HG03196 (cell line): Measurements from ENCODE around the gene FNDC3A.
A peak's percentile ranks its signal among the peaks of the same experiment; 100 is the strongest.

Experiments used
- ATAC-seq: cut with Tn5 transposase; IDR thresholded peaks from one replicate; pipeline ENCODE4 v1.9.1; 2021; ENCODE audit not compliant: unreplicated experiment

Gene FNDC3A

GRCh38 chr13:48975856-48976575 is at the start of gene FNDC3A:
Gene FNDC3A, plus strand, starts transcription at chr13:48975912. Its CDS starts 30,279 bp downstream, at chr13:49006191.
- ATAC-seq: peak; percentile 55

DNA sequence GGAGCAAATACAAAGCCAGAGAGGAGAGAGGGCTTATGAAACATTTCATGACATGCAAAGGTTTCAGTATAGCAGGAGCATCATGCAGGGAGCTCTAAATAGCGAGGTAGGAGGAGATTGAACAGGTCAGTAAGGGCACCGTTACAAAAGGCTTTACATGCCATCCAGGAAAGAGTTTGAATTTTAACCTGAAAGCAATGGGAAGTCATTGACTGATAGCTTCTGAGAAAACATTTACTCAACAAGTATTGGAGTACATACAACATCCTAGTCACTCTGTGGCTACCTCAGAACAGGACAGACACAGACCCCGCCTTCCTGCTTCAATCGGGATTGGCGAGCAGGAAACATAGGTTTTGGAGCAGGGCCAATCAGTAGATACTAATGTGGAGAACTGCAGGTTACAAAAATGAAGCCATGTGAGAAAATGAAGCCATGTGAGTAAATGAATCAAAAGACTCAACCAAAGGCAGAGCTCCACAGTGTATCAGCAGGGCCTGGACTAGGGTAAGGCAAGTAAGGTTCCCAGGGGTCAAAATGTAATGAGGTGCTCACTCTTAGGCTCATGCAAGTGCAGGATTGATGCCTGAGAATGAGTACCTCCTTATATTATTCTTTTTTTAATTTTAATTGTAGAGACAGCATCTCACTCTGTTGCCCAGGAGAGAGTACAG is 46.8 kb upstream of the FNDC3A start:
- no peak for ATAC-seq

GRCh38 chr13:48930918-48931317 is 44.8 kb upstream of the FNDC3A start:
- ATAC-seq: no peak

DNA sequence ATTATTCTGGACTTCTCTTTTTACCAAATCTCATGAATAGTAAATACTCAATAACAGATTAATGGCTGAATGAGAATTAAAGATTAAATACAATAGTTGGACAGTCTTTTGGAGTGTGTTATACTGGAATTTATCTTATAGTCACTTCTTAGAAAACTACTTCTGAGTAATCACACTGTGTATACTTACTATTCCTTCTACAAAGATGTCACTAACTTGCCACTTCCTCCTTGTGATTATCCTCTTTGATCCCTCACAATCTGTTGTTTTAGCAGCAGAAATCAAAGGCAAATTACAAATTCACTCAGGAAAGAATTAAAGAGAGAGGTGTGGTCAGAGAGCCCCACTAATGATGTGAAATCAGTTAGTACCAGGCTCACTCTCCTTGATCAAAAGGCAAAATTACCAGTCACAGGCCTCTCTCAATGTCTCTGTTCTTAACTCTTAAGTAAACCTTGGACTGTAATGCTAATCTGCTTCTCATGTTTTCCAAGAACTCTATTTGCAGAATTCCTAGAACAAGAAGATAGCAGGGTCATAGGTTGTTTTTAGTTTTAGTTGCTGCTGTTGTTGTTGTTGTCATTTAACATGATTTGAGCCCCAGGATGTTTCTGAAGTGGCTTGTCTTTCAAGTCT is 37.3 kb upstream of the FNDC3A start:
- ATAC-seq: no peak

DNA sequence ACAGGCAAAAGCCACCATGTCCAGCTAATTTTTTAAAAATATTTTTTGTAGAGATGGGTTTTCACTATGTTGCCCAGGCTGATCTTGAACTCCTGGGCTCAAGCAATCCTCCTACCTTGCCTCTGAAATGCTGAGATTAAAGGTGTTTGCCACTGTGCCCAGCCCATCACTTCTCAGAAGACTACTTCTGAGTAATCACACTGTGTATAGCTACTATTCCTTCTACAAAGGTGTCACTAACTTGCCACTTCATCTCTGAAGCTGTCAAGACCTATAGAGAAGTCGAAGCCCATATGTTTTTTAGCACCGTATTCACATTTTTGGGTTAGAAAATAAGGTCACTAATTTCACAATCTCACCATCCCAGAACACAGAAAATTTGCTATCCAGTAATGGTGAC is 36.0 kb upstream of the FNDC3A start:
- no peak for ATAC-seq

DNA sequence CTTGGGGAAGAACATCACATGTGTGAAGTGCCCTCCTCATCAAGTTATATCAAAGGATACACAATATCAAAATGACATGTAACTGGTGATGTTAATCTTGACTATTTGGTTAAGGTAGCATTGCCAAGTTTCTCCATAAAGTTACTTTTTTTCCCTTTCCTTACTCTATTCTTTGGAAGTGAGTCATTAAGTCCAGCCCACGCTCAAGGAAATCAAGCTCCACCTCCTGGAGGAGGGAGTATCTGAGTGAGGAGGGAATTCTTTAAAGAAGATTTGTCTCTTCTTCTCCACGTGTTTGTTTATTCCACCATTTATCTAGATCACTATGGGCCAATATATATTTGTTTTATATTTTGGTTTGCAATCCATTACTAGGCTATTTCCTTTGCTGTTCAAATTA is 33.6 kb upstream of the FNDC3A start:
- no peak for ATAC-seq

GRCh38 chr13:48944221-48944620 is 31.5 kb upstream of the FNDC3A start:
- no peak for ATAC-seq

GRCh38 chr13:48945626-48946025 is 30.1 kb upstream of the FNDC3A start:
- ATAC-seq: no peak

DNA sequence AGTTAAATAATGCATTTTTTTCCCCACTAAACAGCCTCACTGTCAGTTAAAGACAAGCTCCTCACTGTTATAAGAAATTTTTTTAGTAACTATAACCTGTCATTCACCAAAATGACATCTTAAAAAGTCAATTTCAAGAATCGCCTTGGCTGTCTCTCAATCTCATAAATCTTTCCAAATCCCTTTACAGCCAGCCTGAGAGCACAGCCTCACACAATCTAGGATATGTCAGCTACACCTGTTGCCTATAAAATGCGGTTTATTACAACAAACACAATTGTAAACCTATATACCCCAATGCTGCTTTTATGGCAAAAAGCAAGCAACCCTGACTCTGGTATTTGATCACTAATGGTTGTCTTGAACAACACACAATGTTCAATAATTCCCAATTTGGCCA is 29.5 kb upstream of the FNDC3A start:
- ATAC-seq: no peak

- no peak for ATAC-seq
Observed at GRCh38 chr13:48949566-48950500, 25.9 kb upstream of the FNDC3A start.

DNA sequence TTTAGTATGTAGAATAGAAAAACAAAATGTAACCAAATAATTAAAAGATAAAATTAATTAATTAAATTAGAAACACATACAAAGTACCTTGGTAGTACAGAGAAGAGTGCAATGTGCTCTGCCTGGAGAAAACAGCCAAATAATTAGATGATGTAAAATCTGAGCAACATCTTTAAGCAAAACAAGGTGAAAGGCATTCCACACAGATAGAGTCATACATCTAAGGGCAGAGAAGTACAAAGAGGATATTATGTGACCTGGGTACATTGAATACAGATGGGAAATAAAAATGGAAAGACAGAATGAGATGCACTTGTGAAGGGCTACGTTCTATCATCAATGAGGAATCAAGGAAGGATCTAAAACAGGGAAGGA is 25.2 kb upstream of the FNDC3A start:
- no peak for ATAC-seq

DNA sequence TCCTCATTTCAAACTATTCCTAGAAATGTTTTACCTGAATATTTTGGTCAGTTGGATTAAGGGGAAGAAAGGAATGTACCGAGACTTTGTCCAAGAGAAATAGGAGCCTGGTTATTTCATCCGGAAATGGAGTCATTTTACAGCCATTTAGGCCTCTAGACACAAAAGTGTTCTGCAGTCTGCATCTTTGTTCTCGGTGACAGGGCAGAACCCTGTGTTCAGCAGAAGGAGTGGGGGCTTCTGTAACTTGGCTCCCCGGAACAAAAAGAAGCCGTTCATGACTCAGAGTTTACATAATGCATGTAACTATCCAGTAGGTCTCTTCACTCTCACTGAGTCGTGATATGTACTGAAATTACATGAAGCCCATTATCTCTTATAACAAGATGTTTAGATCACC is 21.6 kb upstream of the FNDC3A start:
- no peak for ATAC-seq

DNA sequence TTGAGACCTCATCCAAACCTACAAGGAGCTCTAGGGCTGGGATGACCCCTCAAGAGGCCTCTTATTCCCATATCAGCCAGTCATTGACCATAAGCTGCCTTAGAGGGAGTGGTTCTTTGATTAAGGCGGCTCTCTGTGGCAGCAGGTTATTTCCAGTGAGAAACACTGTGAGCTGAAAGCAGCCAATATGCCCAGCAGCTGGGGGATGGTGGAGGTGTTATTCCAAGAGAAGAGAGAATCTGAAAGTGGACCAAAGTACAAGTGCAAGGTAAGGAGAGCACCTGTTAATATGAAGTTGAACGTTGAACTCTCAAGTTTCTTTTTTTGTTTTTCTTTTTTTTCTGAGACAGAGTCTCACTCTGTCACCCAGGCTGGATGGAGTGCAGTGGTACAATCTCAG is 20.2 kb upstream of the FNDC3A start:
- ATAC-seq: no peak

DNA sequence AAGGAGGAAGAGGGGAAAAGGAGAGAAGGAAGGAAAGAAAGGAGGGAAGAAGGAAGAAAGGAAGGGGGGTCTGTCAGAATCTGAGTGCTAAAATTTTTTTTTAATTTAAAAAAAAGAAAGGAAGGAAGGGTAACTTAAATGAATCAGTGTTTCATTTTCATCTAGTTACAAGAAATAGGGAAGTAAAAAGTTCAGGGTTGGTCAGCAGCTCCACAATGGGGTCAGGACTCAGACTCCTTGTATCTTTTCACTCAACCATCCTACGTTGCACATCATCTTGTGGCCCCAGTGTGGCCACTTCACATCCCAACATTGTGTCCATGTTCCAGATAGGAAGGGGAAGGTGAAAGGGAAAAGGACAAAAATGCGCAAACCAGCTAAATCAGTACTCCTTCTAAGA is 14.3 kb upstream of the FNDC3A start:
- ATAC-seq: no peak

DNA sequence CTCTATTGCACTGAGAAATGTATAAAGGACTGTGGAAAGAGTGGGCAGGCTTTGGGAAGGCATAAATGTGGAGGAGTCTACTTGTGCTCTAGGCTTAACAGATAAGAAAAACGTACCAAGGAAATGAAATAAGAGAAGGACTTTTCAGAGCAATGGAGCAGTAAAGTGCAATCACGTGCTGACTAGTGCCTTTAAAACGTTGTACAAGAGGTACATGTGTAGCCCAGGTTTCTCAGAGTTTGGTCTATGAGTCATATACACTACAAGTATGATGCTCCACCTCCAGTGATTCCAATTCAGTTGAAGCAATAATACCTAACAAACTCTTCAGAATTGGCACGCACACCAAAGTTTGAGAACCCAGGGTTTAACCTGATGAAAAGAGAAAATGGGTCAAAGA is 13.4 kb upstream of the FNDC3A start:
- ATAC-seq: no peak

GRCh38 chr13:48965736-48966135 is 10.0 kb upstream of the FNDC3A start:
- no peak for ATAC-seq

GRCh38 chr13:48969685-48970084 is 6.0 kb upstream of the FNDC3A start:
- ATAC-seq: no peak

- no peak for ATAC-seq
Observed at GRCh38 chr13:48973845-48974431, 1.8 kb upstream of the FNDC3A start.

DNA sequence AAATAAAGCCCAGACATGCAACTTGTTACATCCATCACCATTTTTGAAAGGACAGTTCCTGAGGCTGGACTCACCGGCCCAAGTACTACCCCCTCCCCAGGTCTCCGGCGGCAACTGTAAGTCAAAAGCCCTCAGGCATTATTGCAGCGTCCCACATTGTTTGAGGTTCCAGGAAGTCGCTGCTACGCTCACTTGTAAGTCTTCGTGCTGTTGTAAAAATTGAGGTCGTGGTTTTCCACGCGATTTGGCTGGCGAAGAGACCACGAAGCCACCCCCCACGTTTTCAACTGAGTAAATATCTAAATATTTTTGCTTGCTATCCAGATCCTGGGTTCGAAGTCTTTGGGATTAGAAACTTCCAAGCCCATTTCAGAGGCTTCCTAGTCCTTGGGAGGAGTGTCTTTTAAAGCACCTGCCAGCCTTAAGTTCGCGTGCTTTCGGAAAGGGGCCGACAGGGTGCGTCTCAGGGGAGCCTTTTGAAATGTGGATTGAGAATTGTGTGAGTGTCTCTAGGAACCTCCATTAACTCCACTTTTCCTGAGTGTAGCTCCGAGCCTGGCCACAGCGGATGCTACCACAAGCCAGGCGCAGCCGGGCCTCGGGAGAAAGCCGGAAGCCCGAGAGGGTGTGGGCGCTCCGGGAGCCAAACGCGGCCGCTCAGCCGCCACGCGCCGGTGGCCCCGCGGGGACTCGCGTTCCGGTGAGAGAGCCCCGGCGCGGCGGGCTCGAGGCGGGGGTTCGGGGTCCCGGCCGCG is 434 bp upstream of the FNDC3A start:
- ATAC-seq: peak; percentile 5
